HEK293T (cell line): Measurements from ENCODE around the gene PBRM1.

ENCODE experiments used
- ARNT ChIP-seq: fragments of 450-650 bp; IDR thresholded peaks from 2 replicates; pipeline ENCODE4 v1.6.1; 2017; ENCODE audit warnings: mild to moderate bottlenecking
- BHLHE40 ChIP-seq: fragments of 450-650 bp; IDR thresholded peaks from 2 replicates; pipeline ENCODE4 v1.6.1; 2016; ENCODE audit warnings: mild to moderate bottlenecking, moderate library complexity, borderline replicate concordance
- CTBP1 ChIP-seq: fragments of 450-650 bp; IDR thresholded peaks from 2 replicates; pipeline ENCODE4 v1.6.1; 2016; ENCODE audit warnings: borderline replicate concordance
- ELF4 ChIP-seq: fragments of 450-650 bp; IDR thresholded peaks from 2 replicates; pipeline ENCODE4 v1.6.1; 2017; ENCODE audit warnings: antibody characterized with exemption
- FOXA1 ChIP-seq: fragments of 450-650 bp; IDR thresholded peaks from 2 replicates; pipeline ENCODE4 v1.6.1; 2016; ENCODE audit warnings: mild to moderate bottlenecking
- FOXK2 ChIP-seq: fragments of 450-650 bp; IDR thresholded peaks from 2 replicates; pipeline ENCODE4 v1.6.1; 2016; ENCODE audit warnings: mild to moderate bottlenecking
- FOXM1 ChIP-seq: fragments of 450-650 bp; IDR thresholded peaks from 2 replicates; pipeline ENCODE4 v1.6.1; 2017; ENCODE audit warnings: mild to moderate bottlenecking, borderline replicate concordance
- HDGF ChIP-seq: fragments of 450-650 bp; IDR thresholded peaks from 2 replicates; pipeline ENCODE4 v1.6.1; 2017; ENCODE audit warnings: antibody characterized with exemption, borderline replicate concordance
- L3MBTL2 ChIP-seq: fragments of 450-650 bp; conservative IDR thresholded peaks from 2 replicates; pipeline ENCODE4 v1.6.1; 2016; ENCODE audit warnings: mild to moderate bottlenecking
- NFRKB ChIP-seq: fragments of 450-650 bp; IDR thresholded peaks from 2 replicates; pipeline ENCODE4 v1.6.1; 2016; ENCODE audit warnings: mild to moderate bottlenecking, moderate library complexity
- SP1 ChIP-seq: fragments of 450-650 bp; IDR thresholded peaks from 2 replicates; pipeline ENCODE4 v1.6.1; 2017
- SUZ12 ChIP-seq: fragments of 450-650 bp; IDR thresholded peaks from 2 replicates; pipeline ENCODE4 v1.6.1; 2016; ENCODE audit warnings: mild to moderate bottlenecking
- TARDBP ChIP-seq: fragments of 450-650 bp; IDR thresholded peaks from 2 replicates; pipeline ENCODE4 v1.6.1; 2016

- no peak for TF ChIP-seq FOXA1
- no peak for TF ChIP-seq FOXK2
- TF ChIP-seq SP1, result no peak
- no peak for TF ChIP-seq TARDBP
- no peak for TF ChIP-seq HDGF
- no peak for TF ChIP-seq SUZ12
- no peak for TF ChIP-seq ARNT
- no peak for TF ChIP-seq NFRKB
- TF ChIP-seq BHLHE40, result no peak
- TF ChIP-seq FOXM1, result no peak
- no peak for TF ChIP-seq L3MBTL2
- TF ChIP-seq CTBP1, result no peak
- TF ChIP-seq ELF4, result no peak
These were observed 166.8 kb downstream of the PBRM1 start for GRCh38 chr3:52518723-52519444.
